ENCODE measurements around the gene RPS21. TPM values are rescaled to one million over a fixed set of nuclear protein-coding genes. Genes with fewer than 3 reads are reported as not detected.

RPS21 gene
- total RNA-seq, 6 donors from 2014 or later = 94.6 to 1,381 (median 998) TPM

DNA sequence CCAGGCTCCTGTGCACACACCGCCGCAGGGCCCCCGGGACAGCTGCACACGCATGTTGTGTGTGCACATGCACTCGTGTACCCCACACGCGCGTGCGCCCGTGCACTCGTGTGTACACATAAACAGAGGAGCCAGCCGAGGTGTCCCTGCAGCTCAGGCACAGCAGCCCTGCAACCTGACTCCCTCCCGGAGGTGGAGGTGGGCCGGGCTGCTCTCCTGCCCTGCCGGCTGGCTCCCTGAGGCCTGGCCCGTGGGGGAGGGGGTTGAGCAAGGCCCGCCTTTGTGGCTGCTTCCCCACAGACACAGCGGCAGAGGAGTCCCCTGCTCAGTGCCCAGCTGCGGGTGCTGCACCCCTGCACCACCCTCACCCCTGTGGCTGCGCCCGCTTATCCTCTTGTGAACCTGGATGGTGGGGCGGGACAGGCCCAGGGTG, 39.8 kb downstream of the RPS21 start:
- Histone ChIP-seq H3K27me3 (no peaks in the 10 kb centered on the region), H3K4me3 (peak overlapping the region in 3 of 4 donors; percentile 12 to 32 (median 24)), H3K9me3 (no peaks in the 10 kb centered on the region), H3K36me3 (no peaks in the 10 kb centered on the region), H3K27ac (peak overlapping the region in 2 of 4 donors; percentile 61 to 78), H3K4me1 (peaks cover 6 to 20% (median 11%) of the 10 kb centered on the region in 4 donors)
- TF ChIP-seq EP300 (IDR thresholded peaks at IDR 0.05) (no peak), POLR2A (IDR thresholded peaks at IDR 0.05) (no peak), POLR2AphosphoS5 (IDR thresholded peaks at IDR 0.05) (no peak)
- TF ChIP-seq, protein P1, sequence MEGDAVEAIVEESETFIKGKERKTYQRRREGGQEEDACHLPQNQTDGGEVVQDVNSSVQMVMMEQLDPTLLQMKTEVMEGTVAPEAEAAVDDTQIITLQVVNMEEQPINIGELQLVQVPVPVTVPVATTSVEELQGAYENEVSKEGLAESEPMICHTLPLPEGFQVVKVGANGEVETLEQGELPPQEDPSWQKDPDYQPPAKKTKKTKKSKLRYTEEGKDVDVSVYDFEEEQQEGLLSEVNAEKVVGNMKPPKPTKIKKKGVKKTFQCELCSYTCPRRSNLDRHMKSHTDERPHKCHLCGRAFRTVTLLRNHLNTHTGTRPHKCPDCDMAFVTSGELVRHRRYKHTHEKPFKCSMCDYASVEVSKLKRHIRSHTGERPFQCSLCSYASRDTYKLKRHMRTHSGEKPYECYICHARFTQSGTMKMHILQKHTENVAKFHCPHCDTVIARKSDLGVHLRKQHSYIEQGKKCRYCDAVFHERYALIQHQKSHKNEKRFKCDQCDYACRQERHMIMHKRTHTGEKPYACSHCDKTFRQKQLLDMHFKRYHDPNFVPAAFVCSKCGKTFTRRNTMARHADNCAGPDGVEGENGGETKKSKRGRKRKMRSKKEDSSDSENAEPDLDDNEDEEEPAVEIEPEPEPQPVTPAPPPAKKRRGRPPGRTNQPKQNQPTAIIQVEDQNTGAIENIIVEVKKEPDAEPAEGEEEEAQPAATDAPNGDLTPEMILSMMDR (IDR thresholded peaks at IDR 0.05) = no peak
- DNase-seq = peak; percentile 50 to 83
- ATAC-seq (ENCODE audit: low FRiP score in 2 of 2) = peak in 1 of 2 donors; percentile 25
- WGBS, 2 donors = 50 to 61% methylated on average over 3 to 16 of the region's 22 CpGs

DNA sequence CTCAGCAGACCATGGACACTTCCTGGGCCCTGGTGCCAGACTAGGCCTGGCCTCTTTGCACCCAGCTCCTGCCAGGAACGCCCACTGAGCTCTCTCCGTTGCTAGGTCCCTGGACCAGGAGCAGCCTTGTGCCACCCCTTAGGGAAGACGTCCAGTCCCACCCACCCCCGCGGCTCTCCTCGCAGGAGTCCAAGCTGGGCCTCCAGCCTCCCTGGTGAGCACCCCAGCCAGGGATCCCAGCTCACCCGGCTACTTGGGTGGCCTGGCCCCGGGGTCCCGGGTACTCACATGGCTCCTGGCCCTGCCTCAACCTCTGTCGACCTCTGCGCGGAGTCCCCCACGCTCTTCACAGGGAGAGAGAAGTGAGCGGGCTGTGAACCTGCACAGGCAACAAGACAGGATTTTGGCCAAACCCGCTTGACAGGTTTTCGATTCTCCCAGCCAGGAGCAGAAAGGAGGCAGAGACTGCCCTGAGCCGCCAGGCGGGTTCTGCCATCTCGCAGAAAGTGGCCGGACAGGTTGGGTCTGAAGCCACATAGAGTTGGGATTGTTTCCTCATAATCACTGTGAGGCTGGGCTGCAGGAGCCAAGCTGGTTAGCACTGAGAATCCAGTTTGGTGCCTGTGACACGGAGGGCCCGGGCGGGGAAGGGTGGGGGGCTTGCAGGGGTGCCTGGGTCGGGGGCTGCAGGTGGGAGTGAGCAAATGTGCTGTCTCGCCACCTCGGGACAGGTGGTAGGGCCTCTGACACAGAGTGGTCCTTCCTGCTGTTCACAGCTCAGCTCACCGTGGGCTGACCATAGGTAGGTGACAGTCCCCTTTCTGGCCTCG, 40.5 kb downstream of the RPS21 start, which contains the start of gene RBBP8NL:
RBBP8NL (minus strand) TSS at position 368 of the 830 bp plus-strand sequence. CDS start 7,892 bp downstream, outside the sequence.
- Histone ChIP-seq H3K4me1 (peaks cover 6 to 20% (median 11%) of the 10 kb centered on the region in 4 donors), H3K9me3 (no peaks in the 10 kb centered on the region), H3K4me3 (peak within 1 kb of the TSS in 3 of 4 donors; percentile 12 to 32 (median 24)), H3K36me3 (no peaks in the 10 kb centered on the region), H3K27ac (peak within 1 kb of the TSS in 2 of 4 donors; percentile 61 to 78), H3K27me3 (no peaks in the 10 kb centered on the region)
- DNase-seq (peak; percentile 72 to 91), ATAC-seq (ENCODE audit: low FRiP score in 2 of 2) (peak; percentile 16 to 86)
- WGBS, 2 donors = 47 to 78% methylated on average over 16 to 22 of the region's 28 CpGs
- TF ChIP-seq POLR2AphosphoS5 (IDR thresholded peaks at IDR 0.05) = no peak
- TF ChIP-seq, protein P1 (IDR thresholded peaks at IDR 0.05) = peak in 3 of 6 experiments; percentile 10 to 59 (median 30)
- peak in 1 of 4 donors; percentile 18 for TF ChIP-seq POLR2A (IDR thresholded peaks at IDR 0.05)
- TF ChIP-seq EP300 (IDR thresholded peaks at IDR 0.05) = no peak

DNA sequence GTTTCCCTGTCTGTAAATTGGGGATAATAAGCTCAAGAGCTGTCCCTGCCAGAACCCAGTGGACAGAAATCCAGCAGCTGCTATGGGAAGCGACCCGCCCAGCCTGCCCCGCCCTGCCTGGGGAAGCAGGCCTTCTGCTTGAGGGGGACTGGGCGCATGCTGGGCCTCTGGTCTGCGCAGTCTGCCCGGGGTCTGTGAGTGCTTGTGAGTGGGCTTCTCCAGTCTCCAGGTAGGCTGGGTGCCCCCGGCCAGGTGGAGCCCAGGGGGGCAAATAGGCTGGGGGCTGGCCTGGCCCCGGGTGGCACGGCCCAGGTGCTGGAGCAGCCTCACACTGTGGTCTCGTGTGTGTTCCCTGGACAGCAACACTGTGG, 41.1 kb downstream of the RPS21 start:
- no peaks in the 10 kb centered on the region for H3K9me3 ChIP-seq
- WGBS, 2 donors = 63 to 78% methylated on average over 3 to 10 of the region's 10 CpGs
- no peak overlapping the region for H3K4me3 ChIP-seq
- H3K36me3 ChIP-seq = no peaks in the 10 kb centered on the region
- DNase-seq (no peak), ATAC-seq (ENCODE audit: low FRiP score in 2 of 2) (no peak)
- H3K27me3 ChIP-seq = no peaks in the 10 kb centered on the region
- peaks cover 6 to 20% (median 11%) of the 10 kb centered on the region in 4 donors for H3K4me1 ChIP-seq
- H3K27ac ChIP-seq = peak overlapping the region in 2 of 4 donors; percentile 61 to 69
- TF ChIP-seq EP300 (IDR thresholded peaks at IDR 0.05) = no peak
- no peak for TF ChIP-seq POLR2AphosphoS5 (IDR thresholded peaks at IDR 0.05)
- no peak for TF ChIP-seq POLR2A (IDR thresholded peaks at IDR 0.05)
- TF ChIP-seq, protein P1 (IDR thresholded peaks at IDR 0.05) = no peak

DNA sequence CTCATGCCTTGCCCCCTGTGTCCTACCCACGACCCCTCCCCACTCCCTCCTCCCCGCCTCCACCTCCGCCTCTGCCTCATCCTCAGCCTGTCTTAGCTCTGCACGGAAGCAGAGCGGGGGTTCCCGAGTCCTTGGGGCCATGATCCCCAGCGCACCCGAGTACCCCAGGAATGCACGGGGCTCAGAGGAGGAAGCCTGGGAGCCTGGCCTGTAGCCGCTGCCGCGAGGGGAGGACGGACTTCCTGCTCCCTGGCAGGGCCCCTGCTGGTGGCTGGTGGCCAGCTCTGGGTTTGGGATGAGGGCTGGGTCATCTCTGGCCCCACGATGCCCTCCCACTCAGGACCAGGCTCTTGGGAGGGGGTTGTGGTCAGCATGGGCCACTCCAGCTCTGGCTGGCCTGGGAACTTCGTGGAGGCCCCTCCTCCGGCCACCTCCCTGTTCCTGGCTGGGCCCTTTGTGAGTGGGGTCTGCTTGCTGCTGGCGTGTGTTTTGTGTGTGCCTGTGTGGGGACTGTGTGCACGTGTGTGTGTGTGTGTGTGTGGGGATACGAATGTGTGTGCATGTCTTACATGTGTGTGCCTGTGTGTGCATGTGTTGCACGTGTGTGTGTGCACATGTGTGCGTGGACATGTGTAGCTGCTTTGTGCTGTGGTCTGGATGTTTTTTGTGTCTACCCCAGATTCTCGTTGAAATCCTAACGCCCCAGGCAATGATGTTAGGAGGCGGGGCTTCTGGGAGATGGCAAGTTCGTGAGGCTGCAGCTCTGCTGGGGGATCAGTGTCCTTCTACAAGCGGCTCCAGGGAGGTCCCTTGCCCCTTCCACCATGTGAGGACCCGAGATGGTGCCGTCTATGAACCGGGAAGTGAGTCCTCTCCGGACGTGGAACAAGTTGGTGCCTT, 41.7 kb downstream of the RPS21 start:
- Histone ChIP-seq H3K27ac (peak overlapping the region in 2 of 4 donors; percentile 1 to 69), H3K9me3 (no peaks in the 10 kb centered on the region), H3K27me3 (no peaks in the 10 kb centered on the region), H3K4me3 (no peak overlapping the region), H3K4me1 (peaks cover 6 to 20% (median 11%) of the 10 kb centered on the region in 4 donors), H3K36me3 (no peaks in the 10 kb centered on the region)
- 48 to 50% methylated on average over 11 to 31 of the region's 31 CpGs for WGBS, 2 donors
- ATAC-seq (ENCODE audit: low FRiP score in 2 of 2) = no peak
- TF ChIP-seq, protein P1 (IDR thresholded peaks at IDR 0.05) = no peak
- TF ChIP-seq POLR2AphosphoS5 (IDR thresholded peaks at IDR 0.05) (no peak), POLR2A (IDR thresholded peaks at IDR 0.05) (no peak), EP300 (IDR thresholded peaks at IDR 0.05) (no peak)
- DNase-seq = peak in 1 of 2 donors; percentile 73
